AG04449 (cell line): ENCODE measurements around the gene ASTN2.

Experiments used
- CTCF ChIA-PET: fragments of 350-600 bp; formaldehyde crosslinking; extraction: SDS; loops from one replicate; lab custom pipeline; 2021; ENCODE audit warnings: antibody characterized with exemption; lab: Yijun Ruan, JAX
- POLR2A ChIA-PET: fragments of 400-600, 350-600 bp; formaldehyde crosslinking; extraction: SDS; loops from one replicate; lab custom pipeline; 2020; ENCODE audit warnings: antibody characterized with exemption, inconsistent platforms; lab: Yijun Ruan, JAX
- DNase-seq: peaks from one replicate; pipeline ENCODE4 v3.0.0-alpha.2; 2010; ENCODE audit warnings: low read depth, low spot score
- H3K4me3 ChIP-seq: 2 replicates; pipeline ENCODE4 v1.5.1; 2011; ENCODE audit warnings: low read depth, mild to moderate bottlenecking, control low read depth, low read length
- CTCF ChIP-seq: IDR thresholded peaks from one replicate; pipeline ENCODE4 v1.5.1; 2011; ENCODE audit warnings: mild to moderate bottlenecking, moderate library complexity, low read length, control low read depth, inconsistent platforms; ENCODE audit not compliant: insufficient read depth; ENCODE audit errors: missing control alignments

The ASTN2 gene

GRCh38 chr9:116700882-116701865 lies 713.7 kb downstream of the ASTN2 start:
- DNase-seq: no peak
- POLR2A ChIA-PET: no interaction called here
- H3K4me3 ChIP-seq: no peak overlapping the region
- CTCF ChIA-PET: no interaction called here
- TF ChIP-seq CTCF: no peak

- POLR2A ChIA-PET: no interaction called here
Measured at GRCh38 chr9:116700279-116700678, 714.6 kb downstream of the ASTN2 start.

DNA sequence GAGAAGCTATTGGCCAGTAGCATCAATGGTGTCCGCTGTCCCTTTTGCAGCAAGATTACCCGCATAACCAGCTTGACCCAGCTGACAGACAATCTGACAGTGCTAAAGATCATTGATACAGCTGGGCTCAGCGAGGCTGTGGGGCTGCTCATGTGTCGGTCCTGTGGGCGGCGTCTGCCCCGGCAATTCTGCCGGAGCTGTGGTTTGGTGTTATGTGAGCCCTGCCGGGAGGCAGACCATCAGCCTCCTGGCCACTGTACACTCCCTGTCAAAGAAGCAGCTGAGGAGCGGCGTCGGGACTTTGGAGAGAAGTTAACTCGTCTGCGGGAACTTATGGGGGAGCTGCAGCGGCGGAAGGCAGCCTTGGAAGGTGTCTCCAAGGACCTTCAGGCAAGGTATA lies 717.0 kb downstream of the ASTN2 start:
- DNase-seq: no peak
- ChIA-PET POLR2A (interaction anchor here (1.5 kb wide), 1 partner anchor 11 kb away, joined by 14 read pairs; the partner anchor contains the start of gene TRIM32), CTCF (interaction anchor here (0.9 to 1.0 kb wide), 2 partner anchors 39 to 1107 kb away, joined by 3 read pairs; no protein-coding TSS in a partner anchor)
- H3K4me3 ChIP-seq: no peak overlapping the region
- no peak for TF ChIP-seq CTCF

More at GRCh38 chr9:116700279-116700678, 714.6 kb downstream of the ASTN2 start:
- no peak for TF ChIP-seq CTCF
- no peak for DNase-seq
- H3K4me3 ChIP-seq: no peak overlapping the region
- CTCF ChIA-PET: no interaction called here

DNA sequence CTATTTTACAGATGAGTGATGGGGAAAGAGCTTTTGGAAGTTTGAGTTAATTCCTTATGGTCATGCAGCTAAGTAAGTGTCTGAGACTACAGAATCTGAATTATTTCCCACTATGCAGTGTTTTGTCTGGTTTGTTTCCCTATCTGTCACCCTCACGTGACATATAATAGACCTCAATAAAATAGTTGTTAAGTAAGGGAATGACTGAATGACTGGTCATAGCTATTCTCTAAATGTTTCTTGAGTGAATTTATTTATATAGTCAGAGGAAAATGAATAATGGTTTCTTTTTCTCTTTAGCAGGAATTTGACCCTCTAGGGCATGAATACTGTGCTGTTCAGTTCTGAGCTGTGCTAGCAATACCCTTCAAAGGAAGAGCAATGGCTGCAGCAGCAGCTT lies 717.5 kb downstream of the ASTN2 start:
- peak; percentile 75 for DNase-seq
- H3K4me3 ChIP-seq: no peak overlapping the region
- TF ChIP-seq CTCF: no peak
- CTCF ChIA-PET: interaction anchor here (1.0 kb wide), 1 partner anchor 40 kb away, joined by 3 read pairs; no protein-coding TSS in a partner anchor
- POLR2A ChIA-PET: interaction anchor here (1.5 kb wide), 1 partner anchor 11 kb away, joined by 14 read pairs; the partner anchor contains the start of gene TRIM32

DNA sequence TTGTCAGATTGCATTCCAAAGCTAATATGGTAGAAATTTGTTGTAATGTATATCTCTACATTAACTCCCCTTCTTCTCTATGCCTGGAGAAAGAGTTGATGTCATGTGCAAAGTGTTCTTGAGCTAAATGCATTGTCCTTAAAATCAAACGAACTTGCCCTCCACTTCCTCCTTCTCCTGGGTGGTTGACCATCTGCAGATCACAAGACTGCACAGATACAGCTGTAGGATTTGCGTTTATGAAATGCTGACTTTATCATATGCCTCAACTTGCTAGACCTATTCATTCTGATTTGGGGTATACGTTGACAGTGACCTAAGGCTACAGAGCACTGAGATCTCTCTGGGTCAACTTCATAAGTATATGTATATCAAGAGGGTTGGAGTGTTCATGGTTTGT lies 719.4 kb downstream of the ASTN2 start:
- DNase-seq: no peak
- POLR2A ChIA-PET: interaction anchor here (1.7 kb wide), 1 partner anchor 9 kb away, joined by 7 read pairs; the partner anchor contains the start of gene TRIM32
- no peak for TF ChIP-seq CTCF
- CTCF ChIA-PET: no interaction called here
- H3K4me3 ChIP-seq: no peak overlapping the region

DNA sequence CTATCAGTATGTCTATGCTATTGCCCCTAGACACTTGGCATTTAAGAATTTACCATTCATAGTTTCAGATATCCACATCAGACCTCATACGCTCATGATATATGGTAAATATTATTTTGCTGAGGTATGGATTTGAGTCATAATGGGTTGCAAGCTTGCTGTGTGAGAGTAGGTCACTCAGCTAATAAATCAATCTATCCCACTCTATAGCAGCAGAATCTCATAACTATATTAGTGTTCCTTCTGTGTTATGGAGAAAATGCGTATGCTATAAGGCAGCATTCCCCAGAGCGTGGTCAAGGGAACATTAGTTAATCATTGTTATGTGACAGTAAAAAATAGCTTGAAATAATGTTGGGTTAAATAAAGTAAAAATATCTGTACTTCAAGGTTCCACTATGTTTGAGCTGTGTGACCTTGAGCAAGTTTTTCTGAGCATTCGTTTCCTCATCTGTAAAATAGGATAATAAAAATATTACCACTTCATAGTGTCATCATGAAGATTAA lies 720.0 kb downstream of the ASTN2 start:
- ChIA-PET POLR2A (interaction anchor here (1.7 kb wide), 1 partner anchor 8 kb away, joined by 7 read pairs; the partner anchor contains the start of gene TRIM32), CTCF (no interaction called here)
- H3K4me3 ChIP-seq: no peak overlapping the region
- no peak for DNase-seq
- TF ChIP-seq CTCF: no peak
